Airway epithelial cell (primary cell): ENCODE measurements around the gene LRRC47. TPM values are rescaled to one million over a fixed set of nuclear protein-coding genes. Genes with fewer than 3 reads are reported as not detected.

Experiments used
- total RNA-seq: library from RNA; depleted of rRNA; stranded (reverse); fragments of >200 nt; gene quantifications from 2 replicates; pipeline ENCODE4 v1.2.3, GENCODE V29; 2015

Gene LRRC47
- total RNA-seq = 40.5 and 50.2 TPM in 2 replicates

DNA sequence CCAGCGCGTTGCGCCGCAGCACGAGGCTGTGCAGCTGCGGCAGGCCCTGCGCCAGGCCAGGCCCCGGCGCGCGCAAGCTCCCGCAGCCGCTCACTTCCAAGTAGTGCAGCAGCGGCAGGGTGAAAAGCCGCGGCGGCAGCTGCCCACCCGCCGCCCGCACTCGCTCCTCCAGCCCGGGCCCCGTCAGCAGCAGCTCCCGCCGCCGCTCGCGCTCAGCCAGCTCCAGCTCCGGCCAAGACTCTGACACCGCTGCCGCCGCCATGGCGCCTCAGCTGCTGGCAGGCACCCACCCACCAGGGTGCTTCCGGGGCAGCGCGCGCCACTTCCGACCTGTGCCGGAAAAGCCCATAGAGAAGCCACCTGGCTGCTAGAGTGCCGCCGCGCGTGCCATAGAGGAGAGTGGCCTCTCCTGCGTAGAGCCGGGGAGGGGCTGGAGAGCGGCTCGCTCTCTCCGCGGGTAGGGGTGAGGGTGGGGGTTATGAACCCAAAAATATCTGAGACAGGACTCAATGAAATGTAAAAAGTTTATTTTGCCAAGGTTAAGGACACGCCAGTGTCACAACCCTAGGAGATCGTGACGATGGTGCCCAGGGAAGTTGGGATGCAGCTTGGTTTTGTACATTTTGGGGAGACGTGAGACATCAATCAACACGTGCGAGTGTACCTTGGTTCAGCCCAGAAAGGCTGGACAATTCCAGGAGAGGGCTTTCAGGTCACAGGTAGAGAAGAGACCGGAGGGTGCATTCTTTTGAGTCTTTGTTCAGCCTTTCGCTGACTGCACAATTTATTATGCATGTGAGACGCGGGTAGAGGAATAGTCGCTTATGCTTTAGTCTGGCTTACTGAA is at the start of gene LRRC47:
Gene LRRC47, minus strand, starts transcription at position 284 of the 847 bp plus-strand sequence. Its CDS starts 22 bp downstream, at position 262.

DNA sequence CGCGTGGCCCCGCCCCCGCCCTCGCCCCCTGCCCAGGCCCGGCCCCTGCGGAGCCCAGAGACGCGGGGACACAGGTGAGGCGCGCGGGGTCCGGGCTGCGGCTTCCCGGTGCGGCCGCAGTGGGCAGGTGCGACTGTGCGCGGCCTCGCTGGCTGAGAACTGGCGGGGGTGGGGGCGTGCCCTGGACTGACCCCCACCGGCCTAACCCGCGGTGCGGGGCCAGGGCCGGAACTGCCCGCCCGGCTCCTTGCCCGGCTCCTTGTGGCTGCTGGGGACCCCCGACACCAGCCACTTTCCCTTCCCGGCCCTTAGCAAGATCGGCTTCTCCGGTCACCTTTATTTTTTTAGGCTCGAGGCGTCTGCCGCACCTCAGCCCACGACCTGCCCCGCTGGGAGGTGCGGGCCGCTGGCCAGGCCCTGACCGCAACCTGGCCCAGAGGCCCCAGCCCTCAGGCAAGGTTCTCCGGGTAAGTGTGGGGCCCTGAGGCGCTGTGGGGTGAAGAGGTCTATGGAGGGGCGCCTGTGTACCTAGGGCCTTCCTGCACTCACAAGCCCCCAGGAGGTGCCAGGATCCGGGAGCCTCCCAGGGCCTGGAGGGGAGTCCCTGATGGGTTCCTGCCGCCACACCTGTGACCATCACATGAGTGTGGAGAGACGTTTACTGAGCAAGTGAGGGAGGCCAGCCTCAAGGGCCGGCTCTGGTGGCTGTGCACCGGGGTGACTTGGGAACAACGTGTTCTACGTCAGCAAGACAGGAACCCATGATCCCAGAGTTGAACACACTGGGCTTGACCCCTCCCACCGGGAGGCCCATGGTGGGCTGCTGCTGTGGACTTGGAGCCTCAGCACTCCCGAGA is 23.4 kb downstream of the LRRC47 start, which contains the start of gene SMIM1:
Gene SMIM1, plus strand, starts transcription at position 35 of the 857 bp plus-strand sequence. CDS start 2,625 bp downstream, outside the sequence.

DNA sequence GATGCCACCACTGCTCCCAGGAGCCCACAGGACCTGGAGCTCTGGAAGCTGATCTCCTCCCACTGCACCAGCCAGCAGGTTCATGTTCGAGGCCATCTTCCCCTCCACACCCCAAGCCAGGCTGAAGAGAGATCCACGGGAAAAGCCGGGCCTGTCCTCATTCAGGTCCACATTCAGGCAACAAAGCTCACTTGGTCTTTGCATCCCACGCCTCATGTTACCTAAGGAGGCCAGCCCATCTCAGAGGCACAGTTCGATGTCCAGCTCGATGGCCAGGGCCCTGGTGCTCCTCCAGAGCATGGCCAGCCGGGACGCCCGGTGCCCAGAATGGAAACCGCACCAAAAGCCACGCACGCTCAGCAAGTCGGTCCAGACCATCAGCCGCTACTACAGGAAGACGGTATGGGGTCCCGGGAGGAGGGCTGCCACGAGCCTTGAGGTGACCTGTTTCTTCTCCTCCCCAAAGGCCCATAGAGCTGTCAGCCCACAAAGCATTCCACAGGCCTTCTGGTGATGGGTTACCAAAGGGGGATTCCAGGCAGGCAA is 43.8 kb downstream of the LRRC47 start, which contains the start of gene CCDC27:
Gene CCDC27, plus strand, starts transcription at position 51 of the 546 bp plus-strand sequence. Its CDS starts 32 bp downstream, at position 83.

Other genes starting within 250 kb of the LRRC47 start
- gene MEGF6, start 185.0 kb downstream of the LRRC47 start, total RNA-seq = 0.99 and 1.6 TPM in 2 replicates
- 11.4 and 18.3 TPM in 2 replicates for gene TPRG1L, start 171.5 kb downstream of the LRRC47 start, total RNA-seq
- gene WRAP73, start 146.4 kb downstream of the LRRC47 start, total RNA-seq = 19.4 and 20.7 TPM in 2 replicates
- gene TP73, start 144.0 kb downstream of the LRRC47 start, total RNA-seq = 6.1 and 9.5 TPM in 2 replicates
- not detected in 2 replicates for gene CCDC27, start 44.0 kb downstream of the LRRC47 start, total RNA-seq
- 0.79 and 3.6 TPM in 2 replicates for gene SMIM1, start 23.7 kb downstream of the LRRC47 start, total RNA-seq
- gene CEP104, start 60.7 kb upstream of the LRRC47 start, total RNA-seq = 14.5 and 17.6 TPM in 2 replicates
- gene DFFB, start 61.0 kb upstream of the LRRC47 start, total RNA-seq = 6.5 and 6.9 TPM in 2 replicates
- gene C1orf174, start 103.8 kb upstream of the LRRC47 start, total RNA-seq = 28.6 and 31.5 TPM in 2 replicates